Measurements from ENCODE around the gene RP2. TPM values are rescaled to one million over a fixed set of nuclear protein-coding genes. Genes with fewer than 3 reads are reported as not detected.

Gene RP2
- polyA plus RNA-seq, 3 donors: 2.0 to 8.8 (median 6.2) TPM

GRCh38 chrX:46912098-46912602 lies 75.3 kb downstream of the RP2 start, which contains the start of gene JADE3:
Gene JADE3 (plus strand): TSS chrX:46912421. CDS start chrX:46984895, 72,474 bp downstream.
- WGBS, 3 donors: 0 to 37% (median 2%) methylated on average over 21 to 56 of the region's 64 CpGs
- no peak within 1 kb of the TSS for H3K27ac ChIP-seq (ENCODE audit: low read depth, low read length)

- no peak overlapping the region for H3K27ac ChIP-seq (ENCODE audit: low read depth, low read length)
- WGBS, 3 donors: 0 to 27% (median 1%) methylated on average over 48 to 94 of the region's 109 CpGs
Observed at GRCh38 chrX:46912603-46913491, 76.0 kb downstream of the RP2 start.

GRCh38 chrX:46913667-46914066 lies 76.8 kb downstream of the RP2 start:
- 2 to 32% (median 2%) methylated on average over 14 of the region's 14 CpGs for whole genome bisulfite sequencing, 3 donors
- H3K27ac ChIP-seq (ENCODE audit: low read depth, low read length): no peak overlapping the region

- H3K27ac ChIP-seq (ENCODE audit: low read depth, low read length): no peak overlapping the region
- 43 to 82% (median 67%) methylated on average over 2 of the region's 2 CpGs for WGBS, 3 donors
Observed at GRCh38 chrX:46916273-46916672, 79.4 kb downstream of the RP2 start.

- no peak overlapping the region for H3K27ac ChIP-seq (ENCODE audit: low read depth, low read length)
- 91% methylated on average over 1 of the region's 1 CpG; no CpG with 5 or more reads in 1 of the 3 donors for WGBS, 3 donors
Observed at GRCh38 chrX:46917622-46918021, 80.8 kb downstream of the RP2 start.

GRCh38 chrX:46918434-46918833 lies 81.6 kb downstream of the RP2 start:
- WGBS, 3 donors: 64 to 92% (median 89%) methylated on average over 1 of the region's 1 CpG
- H3K27ac ChIP-seq (ENCODE audit: low read depth, low read length): no peak overlapping the region

GRCh38 chrX:46920235-46920634 lies 83.4 kb downstream of the RP2 start:
- no peak overlapping the region for H3K27ac ChIP-seq (ENCODE audit: low read depth, low read length)
- 65 to 73% (median 73%) methylated on average over 4 of the region's 4 CpGs for WGBS, 3 donors

- 86 to 97% (median 95%) methylated on average over 1 of the region's 1 CpG for WGBS, 3 donors
- H3K27ac ChIP-seq (ENCODE audit: low read depth, low read length): no peak overlapping the region
Observed at GRCh38 chrX:46922611-46923010, 85.8 kb downstream of the RP2 start.

- no peak overlapping the region for H3K27ac ChIP-seq (ENCODE audit: low read depth, low read length)
- whole genome bisulfite sequencing, 3 donors: 85 to 97% (median 87%) methylated on average over 3 of the region's 3 CpGs
Observed at GRCh38 chrX:46927718-46928117, 90.9 kb downstream of the RP2 start.

GRCh38 chrX:46929439-46930261 lies 92.8 kb downstream of the RP2 start:
- WGBS, 3 donors: 73 to 85% (median 73%) methylated on average over 3 of the region's 3 CpGs
- no peak overlapping the region for H3K27ac ChIP-seq (ENCODE audit: low read depth, low read length)

Other genes starting within 250 kb of the RP2 start
- 1 to 10 TPM in 1 of 3 donors, under 1 TPM in 2; 0.11 to 2.5 (median 0.40) TPM for gene SLC9A7, start 77.9 kb upstream of the RP2 start, polyA plus RNA-seq
- gene JADE3, start 75.4 kb downstream of the RP2 start, polyA plus RNA-seq: 1 to 10 TPM; 1.8 to 4.9 (median 2.5) TPM
- gene RGN, start 241.4 kb downstream of the RP2 start, polyA plus RNA-seq: 10 to 100 TPM in 1 of 3 donors, 1 to 10 TPM in 2; 6.0 to 10.0 (median 8.1) TPM